GM21360 (cell line): ENCODE measurements around the gene KRT80.

Experiments
- ATAC-seq: cut with Tn5 transposase; IDR thresholded peaks from one replicate; pipeline ENCODE4 v1.9.1; 2021; ENCODE audit warnings: mild to moderate bottlenecking, moderate library complexity; ENCODE audit not compliant: unreplicated experiment

Gene KRT80

DNA sequence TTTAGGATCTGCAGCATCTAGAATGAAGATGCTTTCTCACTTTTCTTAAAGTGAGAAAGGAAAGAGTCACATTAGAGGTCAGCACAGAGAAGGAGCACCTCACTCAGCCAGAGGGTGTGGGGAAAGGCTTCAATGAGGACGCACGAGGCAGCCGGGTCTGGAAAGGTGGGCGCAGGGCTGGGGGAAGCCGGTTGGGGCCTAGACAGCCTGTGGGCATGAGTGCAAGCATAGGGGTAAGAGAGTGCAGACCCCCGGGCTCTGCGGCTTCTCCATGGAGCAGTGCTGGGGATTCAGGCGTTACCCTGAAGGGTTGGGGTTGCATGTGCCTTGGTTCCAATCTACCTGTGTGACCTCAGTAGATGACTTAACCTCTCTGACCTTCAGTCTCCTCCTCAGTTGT, 49.9 kb downstream of the KRT80 start:
- no peak for ATAC-seq

DNA sequence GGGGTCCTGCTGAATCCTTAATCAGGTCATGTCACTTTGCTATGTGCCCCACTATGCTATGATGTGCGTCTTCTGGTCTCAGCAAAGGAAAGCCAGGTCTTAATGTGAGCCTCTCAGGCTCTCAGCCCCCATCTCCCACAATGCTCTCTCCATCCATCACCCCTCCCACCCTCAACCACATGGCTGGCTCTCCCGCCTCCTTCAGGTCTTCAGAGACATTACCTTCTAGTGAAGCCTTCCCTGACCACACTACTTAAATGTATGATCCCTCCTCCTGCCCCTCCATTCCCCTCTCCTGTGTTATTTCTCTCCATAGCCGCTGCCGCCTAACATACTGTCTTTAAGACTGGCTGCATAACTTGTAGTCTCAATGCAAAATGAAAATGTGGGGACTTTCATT, 50.5 kb downstream of the KRT80 start:
- ATAC-seq: no peak

DNA sequence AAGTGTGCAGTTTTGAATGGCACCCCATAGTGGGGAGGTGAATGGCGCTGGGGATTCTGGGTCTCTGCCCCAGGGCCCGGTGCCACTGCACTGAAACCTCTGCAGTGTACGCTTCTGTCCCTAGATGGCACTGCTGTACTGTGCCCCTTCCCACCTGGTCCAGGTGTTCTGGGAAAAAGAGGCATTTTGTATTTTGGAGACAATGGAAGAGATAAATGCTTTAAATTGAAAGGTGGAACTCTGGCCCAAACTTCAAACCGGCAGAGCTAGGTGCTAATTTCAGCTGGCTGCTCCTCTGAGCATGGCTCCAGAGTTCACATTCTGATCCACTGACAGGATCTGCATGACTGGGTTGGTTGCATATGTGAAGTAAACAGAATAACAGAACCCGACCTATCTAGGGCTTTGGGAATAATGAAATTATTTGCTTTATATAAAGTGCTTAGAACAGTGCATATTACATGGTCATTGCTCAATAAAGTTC, 52.2 kb downstream of the KRT80 start:
- no peak for ATAC-seq

DNA sequence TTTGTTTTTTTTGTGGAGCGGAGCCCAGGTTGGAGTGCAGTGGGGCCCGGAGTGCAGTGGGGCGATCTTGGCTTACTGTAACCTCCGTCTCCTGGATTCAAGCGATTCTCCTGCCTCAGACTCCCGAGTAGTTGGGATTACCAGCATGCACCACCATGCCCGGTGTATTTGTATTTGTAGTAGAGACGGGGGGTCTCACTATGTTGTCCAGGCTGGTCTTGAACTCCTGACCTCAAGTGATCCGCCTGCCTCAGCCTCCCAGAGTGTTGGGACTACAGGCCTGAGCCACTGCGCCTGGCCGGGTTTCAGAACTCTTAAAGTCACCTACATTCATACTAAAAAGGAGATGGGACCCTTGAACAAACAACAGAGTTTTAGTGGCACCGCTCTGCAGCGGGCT, 52.7 kb downstream of the KRT80 start:
- no peak for ATAC-seq

DNA sequence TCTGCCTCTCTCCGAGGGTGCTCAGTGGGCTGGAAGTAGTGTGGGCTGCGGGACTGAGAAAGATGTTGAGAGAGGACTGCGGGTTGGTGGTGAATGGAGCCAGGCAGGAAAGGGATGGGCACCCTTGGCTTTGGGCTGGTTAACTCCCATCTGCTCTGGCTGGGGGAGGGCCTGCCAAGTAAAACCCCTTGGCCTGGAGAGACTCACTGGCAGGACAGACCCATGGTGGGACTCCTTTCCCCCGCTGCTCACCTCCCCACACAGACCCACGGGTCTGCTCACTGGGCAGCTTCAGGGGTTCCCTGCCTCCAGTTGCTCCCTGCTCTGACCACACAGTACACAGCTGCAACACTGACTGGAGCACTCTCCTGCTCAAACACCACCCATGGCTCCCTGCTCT, 54.1 kb downstream of the KRT80 start:
- ATAC-seq: no peak

DNA sequence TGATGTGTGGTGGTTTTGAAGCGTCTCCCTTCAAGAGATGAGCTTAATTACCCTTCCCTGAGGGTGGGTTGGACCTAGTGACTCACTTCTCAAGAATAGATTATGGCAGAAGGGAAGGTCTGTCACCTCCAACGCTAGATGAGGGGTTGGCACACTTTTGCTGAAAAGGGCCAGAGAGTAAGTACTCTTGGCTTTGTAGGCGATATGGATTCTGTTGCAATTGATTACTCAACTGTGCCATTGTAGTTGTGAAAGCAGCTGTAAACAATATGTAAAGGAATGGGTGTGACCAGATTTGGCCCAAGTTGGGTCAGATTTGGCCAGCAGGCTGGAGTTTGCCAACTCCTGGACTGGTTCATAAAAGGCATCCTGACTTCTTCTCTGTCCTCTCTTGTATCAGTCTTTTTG, 59.1 kb downstream of the KRT80 start:
- no peak for ATAC-seq

DNA sequence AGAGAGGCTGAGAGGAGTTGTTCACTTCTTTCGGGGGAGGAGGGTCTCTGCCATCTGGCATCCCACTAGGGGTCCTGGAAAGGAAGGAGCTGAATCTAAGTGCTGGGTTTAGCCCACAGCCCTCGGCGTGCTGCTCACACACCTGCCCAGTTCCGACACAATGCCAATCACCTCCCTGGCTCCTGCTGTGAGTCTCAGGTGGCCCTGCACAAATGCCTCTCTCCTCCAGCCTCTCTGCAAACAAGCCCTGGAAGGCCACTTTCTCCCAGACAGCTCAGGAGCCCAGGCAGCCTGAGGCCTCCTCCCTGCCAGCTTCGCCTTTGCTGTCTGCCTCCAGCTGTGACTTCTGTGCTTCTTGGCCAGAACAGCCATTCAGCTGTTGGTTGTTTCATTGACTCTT, 61.1 kb downstream of the KRT80 start:
- no peak for ATAC-seq

DNA sequence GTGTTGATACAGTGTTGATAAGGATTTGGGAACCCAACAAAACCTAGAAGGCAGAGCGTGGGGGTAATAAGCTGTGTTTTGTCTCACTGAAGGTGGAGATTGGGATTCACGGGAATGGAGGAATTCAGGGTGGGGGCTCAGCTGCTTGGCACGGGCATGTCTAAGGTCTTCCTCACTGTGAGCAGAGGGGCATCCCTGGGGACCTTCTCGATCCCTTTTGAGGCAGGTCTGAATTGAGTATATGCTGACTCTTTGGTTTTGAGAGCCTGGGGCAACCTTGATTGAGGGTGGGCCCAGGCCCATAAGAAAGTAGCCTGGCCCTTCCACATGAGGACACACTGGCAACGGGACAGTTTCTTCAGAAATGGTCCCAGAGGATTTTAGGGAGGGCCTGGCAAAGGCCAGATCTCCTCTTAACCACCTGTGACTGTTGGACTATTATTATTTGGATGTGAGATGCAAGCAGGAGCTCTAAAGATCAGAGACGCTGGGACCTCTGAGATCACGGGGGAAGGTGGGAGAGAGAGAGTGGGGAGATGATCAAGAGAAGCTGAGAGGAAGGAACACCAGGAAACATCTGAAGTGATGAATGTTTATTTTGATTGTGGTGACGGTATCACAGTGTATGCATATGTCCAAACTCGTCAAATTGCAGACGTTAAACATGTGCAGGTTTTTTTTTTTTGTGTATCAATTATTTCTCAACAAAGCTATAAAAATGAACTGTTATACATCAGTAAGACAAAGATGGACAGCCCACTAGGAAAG, 63.9 kb downstream of the KRT80 start:
- ATAC-seq: no peak

DNA sequence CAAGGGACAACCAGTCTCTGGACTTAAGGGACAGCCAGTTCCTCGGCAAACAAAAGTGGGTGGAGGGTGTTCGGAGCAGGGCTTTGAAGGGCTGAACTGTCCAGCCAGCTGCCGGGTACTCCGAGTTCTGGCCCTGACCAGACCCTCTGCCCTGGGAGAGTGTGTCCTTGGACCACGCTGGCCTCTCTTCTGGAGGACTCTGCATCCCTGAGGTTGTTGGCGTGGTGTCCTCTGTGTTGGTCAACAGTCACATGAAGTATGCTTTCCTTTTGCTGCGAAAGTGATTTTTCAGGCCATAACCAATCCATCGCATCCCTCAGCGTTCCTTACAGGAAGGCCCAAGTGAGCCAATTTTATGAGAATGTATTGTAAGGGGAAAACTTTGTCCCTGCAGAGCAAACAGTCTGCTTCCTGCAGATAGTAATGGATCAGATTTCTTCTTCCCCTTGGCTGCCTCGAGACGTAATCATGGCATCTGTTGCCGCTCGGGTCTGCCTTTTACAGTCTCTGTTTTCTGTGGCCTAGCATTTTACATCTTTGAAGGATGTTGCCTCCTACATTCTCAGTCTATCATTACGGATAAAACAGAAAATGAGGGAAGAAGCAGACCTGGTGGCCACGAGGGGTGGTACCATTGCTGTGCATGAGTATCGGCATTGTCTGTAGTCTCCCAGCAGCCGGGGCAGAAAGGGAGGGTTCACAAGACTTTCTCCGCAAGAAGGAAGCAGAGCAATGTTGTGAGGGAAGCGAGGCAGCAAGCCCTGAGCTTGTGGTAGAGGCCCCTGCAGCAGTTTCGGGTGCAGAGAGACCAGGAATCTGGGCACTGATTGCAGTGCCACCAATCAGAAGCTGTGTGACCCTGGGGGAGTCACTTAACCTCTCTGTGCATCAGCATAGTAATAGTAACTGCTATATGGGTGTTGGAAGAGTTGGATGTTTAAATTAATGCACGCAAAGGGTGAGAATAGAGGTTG, 64.9 kb downstream of the KRT80 start:
- ATAC-seq: no peak

DNA sequence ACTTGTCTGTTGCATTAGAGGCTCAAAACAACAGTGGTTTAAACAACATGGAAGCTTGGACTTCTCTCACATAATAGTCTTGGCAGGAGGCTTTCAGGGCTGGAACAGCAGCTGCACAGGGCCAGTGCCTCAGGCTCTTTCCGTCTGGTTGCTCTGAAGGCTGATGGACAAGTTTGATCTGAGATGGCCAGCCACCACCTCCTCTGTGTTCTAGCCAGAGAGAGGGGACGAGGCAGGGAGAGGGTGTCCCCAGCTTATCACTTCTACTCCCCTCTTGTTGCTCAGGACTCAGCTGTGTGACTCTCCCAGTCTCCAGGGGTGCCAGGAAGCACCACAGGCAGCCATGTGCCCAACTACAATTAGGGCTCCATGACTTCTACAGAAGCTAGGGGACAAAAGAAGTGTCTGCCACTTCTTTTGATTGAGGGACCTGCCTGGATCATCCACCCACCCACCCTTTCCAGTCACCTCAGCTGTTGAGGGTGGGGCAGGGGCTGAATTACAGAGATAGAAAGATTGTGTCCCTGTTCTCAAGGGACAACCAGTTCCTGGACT, 65.7 kb downstream of the KRT80 start:
- no peak for ATAC-seq

DNA sequence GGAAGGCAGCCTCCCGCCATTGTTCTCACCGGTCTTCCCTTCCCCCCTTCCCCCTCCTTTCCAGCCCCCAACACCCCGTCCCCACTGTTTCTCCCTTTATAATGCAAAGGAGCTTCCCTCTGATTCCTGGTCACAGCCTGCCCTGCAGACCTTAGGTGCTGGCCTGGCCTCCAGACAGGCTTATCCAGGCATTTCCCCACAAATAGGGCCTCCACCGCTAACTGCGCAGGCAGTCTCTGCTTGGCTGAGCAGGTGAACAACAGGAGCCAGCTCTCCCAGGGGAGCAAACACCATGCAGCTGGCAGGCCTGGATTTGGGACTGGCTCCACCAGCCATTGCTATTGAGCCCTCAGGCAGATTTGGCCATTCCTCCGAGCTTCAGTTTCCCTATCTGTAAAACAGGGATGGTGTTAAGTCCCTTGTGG, 66.3 kb downstream of the KRT80 start:
- no peak for ATAC-seq

DNA sequence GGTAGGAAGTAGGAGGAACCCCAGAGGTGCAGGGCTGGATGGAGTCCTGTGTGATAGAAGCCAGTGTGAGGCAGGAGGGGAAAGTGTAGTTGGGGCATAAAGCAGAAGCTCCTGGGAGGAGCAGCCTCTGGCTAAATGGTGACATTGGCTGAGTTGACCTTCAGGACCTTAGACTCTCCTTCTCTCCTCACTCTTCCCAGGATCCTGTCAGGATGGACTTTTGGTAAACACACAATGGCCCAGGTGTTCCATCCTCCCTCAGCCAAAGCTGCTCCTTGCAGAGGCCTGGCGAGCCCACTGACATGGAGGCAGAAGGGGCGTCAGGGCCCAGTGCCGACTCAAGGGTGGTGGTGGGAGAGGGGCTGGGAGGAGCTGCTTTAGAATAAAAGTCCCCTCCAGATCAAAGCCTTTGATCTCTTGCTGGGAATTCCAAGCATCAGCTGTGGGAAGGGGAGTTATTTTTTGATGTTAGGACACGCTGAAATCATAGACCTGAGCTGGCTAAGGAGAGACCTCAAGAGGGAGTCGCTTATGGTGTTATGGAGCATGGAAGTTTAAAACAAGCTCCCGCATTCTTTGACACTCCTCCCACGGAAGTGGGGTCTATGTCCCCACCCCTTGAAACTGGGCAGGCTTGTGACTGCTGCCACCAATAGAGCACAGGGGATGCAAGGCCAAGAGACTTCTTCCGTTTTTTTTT, 68.2 kb downstream of the KRT80 start:
- no peak for ATAC-seq

DNA sequence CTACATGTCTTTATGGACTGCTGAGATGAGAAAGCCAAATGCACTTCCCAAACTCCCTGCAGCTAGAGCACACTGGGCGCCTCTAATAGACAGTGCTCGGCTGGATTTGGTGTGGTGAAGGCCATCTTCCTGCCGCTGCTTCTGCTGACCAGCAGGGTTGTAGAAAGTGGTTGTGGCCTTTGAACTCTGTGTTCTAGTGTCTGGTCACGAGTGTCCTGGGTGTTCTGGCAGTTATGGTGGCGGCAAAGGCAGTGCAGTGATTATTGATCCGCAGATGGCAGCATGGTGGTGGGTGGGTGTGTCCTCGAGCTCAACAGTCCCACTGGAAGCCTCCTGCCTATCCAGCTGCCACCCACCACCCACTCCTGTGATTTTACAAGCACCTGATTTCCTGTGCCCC, 68.9 kb downstream of the KRT80 start:
- ATAC-seq: no peak

DNA sequence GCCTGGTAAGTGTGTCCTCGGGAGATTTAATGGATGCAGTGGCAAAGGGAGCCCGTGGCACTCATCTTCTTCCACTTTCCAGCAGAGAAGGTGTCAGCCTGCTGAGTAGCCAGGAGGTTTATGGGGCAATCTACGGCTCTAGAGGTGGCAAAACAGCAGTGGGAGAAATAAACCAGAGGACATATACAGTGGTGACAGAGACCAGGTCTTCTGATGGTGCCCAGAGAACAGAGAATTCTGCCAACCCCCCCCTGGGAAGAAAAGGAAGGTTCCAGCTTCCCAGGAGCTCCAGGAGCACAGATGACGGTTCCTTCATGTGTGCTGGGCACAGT, 69.3 kb downstream of the KRT80 start:
- ATAC-seq: no peak

DNA sequence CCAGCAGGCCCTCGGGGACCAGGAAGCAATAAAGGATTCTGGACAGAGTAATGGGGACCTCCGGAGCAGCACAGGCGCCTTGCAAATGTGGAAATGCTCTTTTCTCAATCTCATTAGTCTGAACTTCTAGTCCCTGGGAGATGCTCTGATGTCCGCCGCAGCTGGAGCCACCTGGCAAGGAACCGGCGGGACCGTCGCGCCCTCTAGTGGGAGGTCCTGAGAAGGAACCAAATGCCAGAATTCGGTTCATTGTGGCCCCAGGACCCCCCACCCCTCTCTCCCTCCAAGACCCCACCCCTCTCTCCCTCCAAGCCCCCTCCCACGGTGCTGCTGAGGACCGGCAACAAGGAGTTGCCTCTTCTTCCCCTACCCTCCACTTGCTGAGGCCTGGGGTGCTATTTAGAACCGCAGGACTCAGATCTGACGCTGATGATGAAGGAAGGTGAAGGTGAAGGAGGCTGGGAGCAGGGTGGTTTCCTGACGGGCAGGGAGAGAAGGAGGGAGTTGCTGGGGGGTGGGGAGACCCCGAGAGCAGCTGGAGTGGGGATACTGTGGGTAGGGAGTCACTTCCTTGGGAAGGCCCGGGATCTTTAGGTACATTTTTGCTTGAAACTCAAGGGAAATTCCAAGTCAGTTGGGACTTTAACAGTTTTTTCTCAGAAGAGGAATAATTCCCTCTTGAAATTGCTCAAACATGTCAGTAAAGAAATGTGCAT, 69.8 kb downstream of the KRT80 start:
- no peak for ATAC-seq

DNA sequence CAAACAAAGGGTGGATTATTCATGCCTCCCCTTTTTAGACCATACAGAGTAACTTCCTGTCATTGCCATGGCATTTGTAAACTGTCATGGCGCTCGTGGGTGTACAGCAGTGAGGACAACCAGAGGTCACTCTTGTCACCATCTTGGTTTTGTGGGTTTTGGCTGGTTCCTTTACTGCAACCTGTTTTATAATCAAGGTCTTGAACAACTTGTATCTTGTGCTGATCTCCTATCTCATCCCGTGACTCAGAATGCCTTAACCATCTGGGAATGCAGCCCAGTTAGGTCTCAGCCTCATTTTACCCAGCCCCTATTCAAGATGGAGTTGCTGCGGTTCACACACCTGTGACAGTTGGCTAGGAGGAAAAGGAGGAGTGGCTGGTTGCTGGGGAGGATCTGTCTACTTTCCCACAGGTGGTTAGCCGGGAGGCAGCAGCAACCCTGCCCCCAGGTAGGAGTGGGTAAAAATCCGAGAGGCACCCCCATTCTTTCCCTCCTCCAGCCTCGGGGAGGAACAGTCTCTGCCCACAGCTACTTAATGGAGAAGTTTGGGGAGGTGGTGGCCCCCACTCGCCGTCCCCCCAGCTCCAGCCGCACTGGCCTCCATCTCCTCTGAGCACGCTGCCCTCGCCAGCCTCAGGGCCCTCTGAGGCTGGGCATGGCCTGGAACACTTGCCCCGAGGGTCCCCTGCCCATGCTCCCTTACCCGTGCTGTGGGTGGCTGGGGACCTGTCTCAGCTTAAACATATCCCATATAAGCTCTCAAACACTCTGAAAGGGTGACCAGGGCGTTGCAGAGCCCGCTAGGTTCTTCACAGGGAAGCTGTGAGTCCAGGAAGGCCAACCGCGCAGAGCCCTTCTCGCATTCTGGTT, 70.6 kb downstream of the KRT80 start:
- ATAC-seq: no peak

DNA sequence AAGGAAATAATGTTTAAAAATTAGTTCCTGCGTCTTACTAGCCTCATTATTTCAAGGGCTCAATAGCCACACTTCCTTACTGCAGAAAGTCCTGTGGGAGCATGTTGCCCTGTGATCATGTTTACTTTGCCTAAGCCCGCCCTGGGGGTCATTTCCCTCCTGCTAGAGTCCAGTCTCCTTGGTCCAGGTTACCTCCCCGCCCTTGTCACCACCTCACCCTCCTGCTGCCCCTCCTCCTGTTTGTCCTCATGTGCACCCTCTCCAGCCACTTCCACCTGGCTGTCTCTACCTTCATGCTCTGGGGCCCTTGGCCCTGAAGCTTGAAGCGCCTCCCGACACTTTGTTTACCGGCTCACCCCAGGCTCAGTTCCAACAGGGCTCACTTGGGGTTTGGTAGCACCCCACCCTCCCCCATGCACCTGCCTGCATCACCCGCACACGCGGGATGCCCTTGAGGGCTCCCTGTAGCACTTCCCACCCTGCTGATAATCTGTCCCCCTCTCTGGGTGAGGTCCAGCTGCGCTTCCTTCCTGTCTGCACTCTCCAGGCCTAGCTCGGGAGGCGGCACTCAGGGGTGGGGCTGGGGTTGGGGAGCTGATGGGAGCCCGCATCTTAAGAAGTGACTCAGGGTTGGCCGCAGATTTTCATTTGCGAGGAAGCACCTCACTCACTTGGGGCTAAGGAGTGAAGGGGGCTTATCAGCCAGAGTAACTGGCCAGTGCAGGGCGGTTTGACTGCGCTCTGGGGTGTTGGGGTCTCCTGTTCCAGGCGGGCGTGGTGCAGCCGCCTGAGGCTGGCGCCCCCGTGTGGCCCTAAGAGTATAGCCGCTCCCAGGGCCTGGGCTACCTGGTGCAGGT, 72.2 kb downstream of the KRT80 start:
- ATAC-seq: no peak
